Peyer's patch (tissue), 4 donors: Measurements from ENCODE around the gene MYH10.

Source experiments
- CTCF ChIP-seq, 6 experiments: fragments of 450-650 bp in 4 of 6; fragments of 200-600 bp in 2 of 6; sonication (generic) in 1 of 6; IDR thresholded peaks; one replicate each; pipeline ENCODE4 v1.5.1; 2017 to 2019; ENCODE audit warnings: antibody characterized with exemption in 6 of 6, mild to moderate bottlenecking in 3 of 6, moderate library complexity in 1 of 6
- POLR2A ChIP-seq, 2 donors: fragments of 450-650 bp; IDR thresholded peaks; one replicate each; pipeline ENCODE4 v1.5.1; 2017; ENCODE audit warnings: antibody characterized with exemption in 2 of 2, mild to moderate bottlenecking in 2 of 2, moderate library complexity in 2 of 2

- no peak for TF ChIP-seq CTCF (IDR thresholded peaks at IDR 0.05)
- no peak for TF ChIP-seq POLR2A (IDR thresholded peaks at IDR 0.05)
Measured at GRCh38 chr17:8470447-8471047, 160.0 kb downstream of the MYH10 start.
